Lower leg skin (tissue), 3 donors: Measurements from ENCODE around the gene SMG6.

Experiments
- CTCF ChIP-seq, 3 donors: fragments of 450-650 bp; IDR thresholded peaks; one replicate each; pipeline ENCODE4 v1.5.1; 2016; ENCODE audit warnings: antibody characterized with exemption in 3 of 3, mild to moderate bottlenecking in 3 of 3, moderate library complexity in 2 of 3
- POLR2A ChIP-seq, 2 donors: fragments of 450-650 bp; IDR thresholded peaks; one replicate each; pipeline ENCODE4 v1.6.1; 2016 to 2017; ENCODE audit warnings: antibody characterized with exemption in 2 of 2, mild to moderate bottlenecking in 1 of 2, moderate library complexity in 1 of 2

GRCh38 chr17:2092253-2092652 is 211.3 kb downstream of the SMG6 start:
- TF ChIP-seq CTCF (IDR thresholded peaks at IDR 0.05) (no peak), POLR2A (IDR thresholded peaks at IDR 0.05) (no peak)
